Renal pelvis (tissue), 4 donors: ENCODE data around the gene CCDC182. TPM values are rescaled to one million over a fixed set of nuclear protein-coding genes. Genes with fewer than 3 reads are reported as not detected.
A peak's percentile ranks its signal among the peaks of the same experiment; 100 is the strongest.

ENCODE experiments used
- DNase-seq: peaks from one replicate; pipeline ENCODE4 v3.0.0-alpha.2; 2013
- polyA plus RNA-seq, 3 donors: library from polyadenylated mRNA; unstranded; fragments of 120-200 nt; gene quantifications; one replicate each; pipeline ENCODE4 v1.2.1, GENCODE V29; 2013; ENCODE audit not compliant: insufficient read length in 3 of 3

CCDC182 gene
- polyA plus RNA-seq, 3 donors, result not detected

- DNase-seq, result peak; percentile 73
These were observed 45.3 kb downstream of the CCDC182 start for GRCh38 chr17:57699751-57700219.

DNA sequence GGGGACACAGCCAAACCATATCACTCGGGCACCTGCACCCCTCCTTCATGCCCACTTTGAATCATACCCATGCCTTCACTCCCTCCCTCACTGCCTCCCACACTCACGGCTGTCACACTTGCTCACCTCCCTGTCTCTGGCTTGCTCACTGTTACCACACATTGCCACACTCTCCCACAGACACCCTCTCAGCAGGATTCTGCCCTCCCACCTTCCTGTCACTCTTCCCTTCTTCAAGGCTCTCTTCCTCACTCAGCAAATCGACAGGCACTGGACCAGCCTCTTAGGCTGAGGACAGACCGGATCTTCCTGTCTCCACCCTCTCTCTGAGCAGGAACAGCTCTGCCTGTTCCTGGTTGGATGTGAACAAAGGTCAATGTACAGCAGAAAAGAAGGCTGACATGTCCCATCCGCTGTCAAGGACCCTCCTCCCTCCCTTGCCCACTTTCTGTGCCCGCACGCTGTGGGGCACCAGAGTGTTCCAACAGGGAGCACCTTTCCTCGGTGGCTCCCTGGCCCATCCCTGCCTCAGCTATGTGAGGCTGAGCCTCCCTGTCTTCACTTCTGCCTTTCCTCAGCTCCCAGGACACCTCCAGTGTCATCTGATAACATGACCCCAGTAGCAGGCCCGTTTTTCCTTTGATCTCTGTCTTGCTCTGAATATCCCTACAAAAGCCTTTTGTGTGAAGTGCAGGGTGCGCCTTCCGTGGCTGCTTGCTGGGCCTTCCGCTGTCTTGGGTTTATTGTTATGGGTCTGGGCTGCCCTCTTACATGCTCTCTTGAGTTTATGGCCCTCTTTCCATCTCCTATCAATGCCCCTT lies 47.0 kb downstream of the CCDC182 start:
- no peak for DNase-seq

GRCh38 chr17:57697197-57697596 lies 47.9 kb downstream of the CCDC182 start:
- DNase-seq, result no peak

- DNase-seq, result no peak
These were observed 49.0 kb downstream of the CCDC182 start for GRCh38 chr17:57696050-57696449.

Other genes starting within 250 kb of the CCDC182 start
- gene MRPS23, start 104.7 kb upstream of the CCDC182 start, polyA plus RNA-seq, result 10 to 100 TPM; 61.7 to 67.2 (median 65.3) TPM
- 10 to 100 TPM; 45.1 to 51.0 (median 46.2) TPM for gene CUEDC1, start 210.1 kb upstream of the CCDC182 start, polyA plus RNA-seq
- 100 to 1,000 TPM in 2 of 3 donors, 10 to 100 TPM in 1; 98.6 to 106 (median 103) TPM for gene VEZF1, start 243.0 kb upstream of the CCDC182 start, polyA plus RNA-seq